Activated CD4-positive, CD25-positive, alpha-beta regulatory T cell (primary cell): Measurements from ENCODE around the gene CD9.
"Not testable (repeated sequence)": the region's sequence is repeated elsewhere in the genome, so short reads cannot be mapped to it uniquely, and the experiment has no call there.

ENCODE experiments used
- DNase-seq, 4 experiments: peaks; one replicate each; lab custom pipeline; 2025; lab: John Stamatoyannopoulos, UW

Gene CD9

GRCh38 chr12:6180268-6181051 lies 19.7 kb upstream of the CD9 start:
- no peak for DNase-seq

GRCh38 chr12:6181166-6181565 lies 19.0 kb upstream of the CD9 start:
- DNase-seq, result no peak

- DNase-seq, result no peak
These were observed 18.5 kb upstream of the CD9 start for GRCh38 chr12:6181583-6182278.

- no peak for DNase-seq
These were observed 17.8 kb upstream of the CD9 start for GRCh38 chr12:6182279-6182898.

- no peak for DNase-seq
These were observed 16.3 kb upstream of the CD9 start for GRCh38 chr12:6183689-6184428.

- DNase-seq, result no peak
These were observed 14.0 kb upstream of the CD9 start for GRCh38 chr12:6185961-6186827.

- DNase-seq, result no peak
These were observed 12.0 kb upstream of the CD9 start for GRCh38 chr12:6187948-6188793.

GRCh38 chr12:6189028-6189427 lies 11.2 kb upstream of the CD9 start:
- no peak for DNase-seq

- DNase-seq, result not testable (repeated sequence)
These were observed 10.1 kb upstream of the CD9 start for GRCh38 chr12:6189952-6190598.

- DNase-seq, result not testable (repeated sequence)
These were observed 9.3 kb upstream of the CD9 start for GRCh38 chr12:6190767-6191530.

GRCh38 chr12:6192604-6193380 lies 7.4 kb upstream of the CD9 start:
- DNase-seq, result no peak

- DNase-seq, result no peak
These were observed 6.1 kb upstream of the CD9 start for GRCh38 chr12:6193853-6194815.

GRCh38 chr12:6195665-6196535 lies 4.3 kb upstream of the CD9 start:
- peak; percentile 35 to 73 (median 52) for DNase-seq

GRCh38 chr12:6198051-6198450 lies 2.1 kb upstream of the CD9 start:
- DNase-seq, result no peak

GRCh38 chr12:6198556-6198955 lies 1.6 kb upstream of the CD9 start:
- no peak for DNase-seq

- DNase-seq, result no peak
These were observed 1.1 kb upstream of the CD9 start for GRCh38 chr12:6198985-6199530.
